ENCODE data around the gene TSR1. TPM values are rescaled to one million over a fixed set of nuclear protein-coding genes. Genes with fewer than 3 reads are reported as not detected.

TSR1 gene
- total and polyA plus RNA-seq, 9 of the 15 experiments (the other 6 are each of a cell fraction or from before 2014, with no cell fraction given), result 16.4 to 87.5 (median 55.2) TPM

- TF ChIP-seq CUX1 (CRISPR knock-in tag; IDR thresholded peaks at IDR 0.05) (no peak), FOXK2 (conservative IDR thresholded peaks at IDR 0.05 in 1 of 2, IDR thresholded peaks at IDR 0.05 in 1 of 2; ENCODE audit: low read depth in 2 of 2) (peak in 1 of 2 experiments; percentile 22; a peak in 1 of 4 replicates), ID3 (CRISPR knock-in tag; IDR thresholded peaks at IDR 0.05) (no peak), ID3 (tag; IDR thresholded peaks at IDR 0.05) (0 out of 2 replicates have a peak, but pooled peaks have one; percentile 46), CBX3 (IDR thresholded peaks at IDR 0.05; ENCODE audit: borderline replicate concordance in 1 of 2, low read length in 2 of 2) (no peak), ARID1B (IDR thresholded peaks at IDR 0.05) (peak; percentile 51), MECOM (CRISPR knock-in tag; IDR thresholded peaks at IDR 0.05) (0 out of 2 replicates have a peak, but pooled peaks have one; percentile 36), DMBX1 (CRISPR knock-in tag; IDR thresholded peaks at IDR 0.05; ENCODE audit: borderline replicate concordance) (peak; percentile 68; the same call in 1 of the 2 replicates), SMARCB1 (IDR thresholded peaks at IDR 0.05; ENCODE audit: insufficient read length, low read depth) (no peak), PRDM10 (IDR thresholded peaks at IDR 0.05; ENCODE audit: partially characterized antibody) (peak; percentile 10), CTBP1 (IDR thresholded peaks at IDR 0.05; ENCODE audit: borderline replicate concordance) (peak; percentile 53; the same call in 1 of the 2 replicates), RAD21 (CRISPR knock-in tag; conservative IDR thresholded peaks at IDR 0.05 in 1 of 2, IDR thresholded peaks at IDR 0.05 in 1 of 2) (peak in 1 of 2 experiments; percentile 20; a peak in 1 of 4 replicates), TARDBP (IDR thresholded peaks at IDR 0.05) (no peak), CEBPG (CRISPR knock-in tag; IDR thresholded peaks at IDR 0.05) (peak; percentile 92), CEBPG (tag; conservative IDR thresholded peaks at IDR 0.05 in 1 of 2, IDR thresholded peaks at IDR 0.05 in 1 of 2) (peak; percentile 57 to 98), NCOA2 (IDR thresholded peaks at IDR 0.05; ENCODE audit: partially characterized antibody in 2 of 2) (no peak), NFE2 (IDR thresholded peaks at IDR 0.05; ENCODE audit: low read depth) (no peak), PTTG1 (tag; IDR thresholded peaks at IDR 0.05; ENCODE audit: low read depth) (no peak), MCM5 (IDR thresholded peaks at IDR 0.05; ENCODE audit: low read depth) (no peak)
Measured at GRCh38 chr17:2282297-2282873, 53.9 kb downstream of the TSR1 start (continued).
